ENCODE results near the gene ATG2B.
A peak's percentile ranks its signal among the peaks of the same experiment; 100 is the strongest.

Gene ATG2B

DNA sequence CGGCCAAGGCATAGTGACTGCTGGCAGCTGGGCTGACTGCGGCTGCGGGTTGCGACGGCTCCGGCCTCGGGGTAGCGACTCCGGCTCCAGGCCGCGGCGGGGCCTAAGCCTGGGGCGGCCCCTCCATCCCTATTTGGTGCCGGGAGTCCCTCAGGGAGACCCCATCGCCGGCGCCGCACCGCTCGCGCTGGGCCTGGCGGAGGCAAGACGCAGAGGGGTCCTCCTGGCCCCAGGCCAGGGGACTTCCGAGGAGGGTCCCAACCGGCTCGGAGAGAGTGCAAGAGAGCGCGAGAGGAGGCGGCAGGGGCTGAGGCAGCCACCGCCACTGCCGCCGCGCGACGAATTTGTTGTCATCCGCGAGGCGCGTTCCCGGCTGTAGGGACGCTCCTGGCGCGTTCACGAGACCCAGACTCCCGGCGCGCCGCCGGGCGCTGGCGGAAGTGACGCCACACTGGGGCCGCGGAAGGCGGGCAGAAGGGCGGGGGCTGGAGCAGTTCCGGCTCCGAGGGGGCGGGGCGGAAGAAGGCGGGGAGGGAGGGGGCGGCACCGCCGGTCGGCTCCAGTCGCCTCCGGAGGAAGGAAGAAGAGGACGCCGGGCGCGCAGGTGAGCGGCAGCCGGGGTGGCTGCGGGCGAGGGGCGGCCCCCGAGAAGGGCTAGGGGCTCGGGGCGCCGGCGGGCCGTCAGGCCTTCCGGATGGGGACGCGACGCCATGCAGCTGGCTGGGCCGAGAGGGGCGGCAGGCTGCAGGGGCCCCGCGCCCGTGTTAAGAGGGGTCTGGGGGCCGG, at the start of gene ATG2B, which contains the start of gene GSKIP:
ATG2B (minus strand) TSS at position 377 of the 786 bp plus-strand sequence; CDS start at position 12, 365 bp downstream.
GSKIP (plus strand) TSS at position 562 of the 786 bp plus-strand sequence. CDS start 18,722 bp downstream, outside the sequence.
- DNase-seq (ENCODE audit: low spot score) = peak; percentile 97

DNA sequence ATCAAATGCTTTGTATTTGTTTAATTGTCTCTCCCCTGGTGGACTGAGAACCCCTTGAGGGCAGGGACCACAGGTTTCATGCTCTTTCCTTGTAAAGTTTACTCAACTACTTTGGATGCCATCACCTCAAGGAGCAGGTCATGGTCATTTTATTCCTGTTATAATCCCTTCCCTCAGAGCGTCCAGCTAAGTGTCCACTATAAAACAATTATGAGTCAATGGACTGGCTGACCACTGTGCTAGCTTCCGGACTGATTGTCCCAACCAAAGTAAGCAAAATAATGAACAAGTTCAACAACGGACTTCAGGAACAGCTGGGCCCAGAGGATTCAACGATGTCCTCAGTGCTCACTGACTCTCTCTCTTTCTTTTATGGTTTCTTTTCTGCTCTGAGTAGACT, 47.0 kb upstream of the ATG2B start:
- no peak for DNase-seq (ENCODE audit: low spot score)

DNA sequence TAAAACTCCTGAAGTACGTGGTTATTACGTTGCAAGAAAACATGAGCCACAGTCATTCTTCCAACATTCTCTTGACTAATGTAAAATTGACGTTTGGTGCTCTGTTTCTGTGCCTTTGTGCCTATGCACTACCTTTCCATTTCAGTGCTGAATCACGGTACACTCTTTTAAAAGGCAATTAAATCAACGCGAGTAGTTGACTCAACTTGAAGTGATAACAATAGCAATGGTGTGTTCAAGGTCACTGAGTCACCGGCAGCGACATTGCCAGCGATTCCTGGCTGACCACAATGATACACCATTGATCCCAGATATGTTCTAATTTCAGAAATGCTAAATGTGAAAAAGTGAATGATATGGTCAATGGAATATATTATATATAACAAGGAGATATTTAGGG, 46.6 kb upstream of the ATG2B start:
- DNase-seq (ENCODE audit: low spot score) = no peak

GRCh38 chr14:96408608-96409007, 45.5 kb upstream of the ATG2B start:
- peak; percentile 30 for DNase-seq (ENCODE audit: low spot score)

DNA sequence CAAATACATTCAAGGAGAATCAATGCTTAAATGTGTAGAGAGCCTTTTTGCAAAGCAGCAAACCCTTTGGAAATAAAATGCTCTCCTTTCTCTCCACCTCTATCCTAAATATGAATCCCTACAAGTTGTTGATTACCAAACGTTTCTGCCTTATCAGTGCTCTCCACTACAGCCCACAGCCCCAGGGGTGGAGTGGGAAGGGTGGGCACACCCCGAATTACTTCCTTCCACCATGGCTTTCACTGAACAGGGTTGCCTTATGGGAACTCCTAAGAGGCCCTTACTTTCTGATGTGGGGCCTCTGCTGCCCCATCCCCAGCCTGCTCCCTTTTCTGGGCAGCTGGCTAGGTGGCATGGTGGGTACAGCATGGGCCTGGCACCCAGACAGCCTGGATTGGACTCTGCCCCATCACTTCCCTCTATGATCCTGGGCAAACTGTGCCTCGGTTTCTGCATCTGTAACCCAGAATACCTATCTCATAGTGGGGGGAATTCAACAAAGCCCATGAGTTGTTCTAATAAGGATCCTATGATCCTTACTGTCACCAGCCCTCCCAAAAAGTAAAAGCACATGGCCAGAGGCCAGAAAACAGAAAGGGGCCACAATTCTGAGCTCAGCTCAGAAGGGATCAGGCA, 44.9 kb upstream of the ATG2B start:
- peak; percentile 63 for DNase-seq (ENCODE audit: low spot score)

- DNase-seq (ENCODE audit: low spot score) = peak; percentile 43
Measured at GRCh38 chr14:96405677-96406076, 42.5 kb upstream of the ATG2B start.

DNA sequence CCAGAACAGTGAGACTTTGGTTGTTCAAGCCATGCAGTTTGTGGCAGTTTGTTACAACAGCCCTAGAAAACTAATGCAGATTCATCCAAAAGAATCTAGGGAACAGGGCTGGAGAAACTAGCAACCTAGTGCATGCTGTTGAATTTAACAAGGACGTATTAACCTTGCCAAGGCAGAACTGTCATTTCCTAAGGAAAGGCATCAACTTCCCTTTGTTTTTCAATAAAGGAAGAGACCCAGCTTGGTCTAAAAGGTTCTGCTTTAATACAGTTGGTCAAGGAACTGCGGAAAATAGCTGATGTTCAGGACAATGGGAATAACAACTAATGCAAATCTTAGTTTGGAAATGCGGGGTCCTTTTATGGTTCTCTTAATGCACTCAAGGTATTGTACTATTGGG, 40.3 kb upstream of the ATG2B start:
- no peak for DNase-seq (ENCODE audit: low spot score)

DNA sequence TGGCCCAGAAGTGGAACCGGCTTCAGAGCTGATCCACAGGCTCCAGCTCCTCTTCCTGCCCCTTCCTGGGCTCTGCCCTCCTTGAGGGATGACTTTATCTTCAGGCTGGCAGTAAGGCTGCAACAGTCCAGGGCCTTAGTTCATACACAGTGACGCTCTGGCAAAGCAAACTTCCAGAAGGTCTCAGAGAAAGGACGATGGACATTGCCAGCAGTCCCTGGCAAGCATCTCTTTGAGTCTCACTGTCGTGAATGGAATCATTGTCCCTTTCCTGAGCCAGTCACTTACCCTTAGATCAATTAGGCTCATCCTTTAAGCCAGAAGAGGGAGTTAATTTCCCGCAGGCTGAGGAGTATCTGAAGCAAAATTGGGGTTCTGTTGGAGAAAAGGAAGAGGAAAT, 37.4 kb upstream of the ATG2B start:
- DNase-seq (ENCODE audit: low spot score) = no peak

- DNase-seq (ENCODE audit: low spot score) = no peak
Measured at GRCh38 chr14:96399405-96399804, 36.3 kb upstream of the ATG2B start.

DNA sequence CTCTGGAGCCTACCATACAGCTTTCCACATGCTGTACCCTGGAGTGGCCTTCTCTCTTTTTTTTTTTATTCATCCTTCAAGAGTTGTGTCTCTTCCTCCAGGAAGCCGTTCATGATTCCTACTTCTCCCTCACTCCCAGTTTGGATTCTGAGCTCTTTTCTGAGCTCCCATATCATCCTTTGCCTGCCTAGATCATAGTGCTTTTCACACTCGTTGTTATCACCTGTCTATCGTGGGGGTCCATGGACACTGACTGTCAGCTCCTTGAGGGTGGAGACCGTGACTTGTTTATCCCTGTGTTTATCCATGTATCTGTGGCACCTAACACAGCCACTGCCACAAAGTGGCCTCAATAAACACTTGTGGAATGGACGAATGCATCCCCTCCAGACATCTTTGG, 35.8 kb upstream of the ATG2B start:
- DNase-seq (ENCODE audit: low spot score) = no peak

DNA sequence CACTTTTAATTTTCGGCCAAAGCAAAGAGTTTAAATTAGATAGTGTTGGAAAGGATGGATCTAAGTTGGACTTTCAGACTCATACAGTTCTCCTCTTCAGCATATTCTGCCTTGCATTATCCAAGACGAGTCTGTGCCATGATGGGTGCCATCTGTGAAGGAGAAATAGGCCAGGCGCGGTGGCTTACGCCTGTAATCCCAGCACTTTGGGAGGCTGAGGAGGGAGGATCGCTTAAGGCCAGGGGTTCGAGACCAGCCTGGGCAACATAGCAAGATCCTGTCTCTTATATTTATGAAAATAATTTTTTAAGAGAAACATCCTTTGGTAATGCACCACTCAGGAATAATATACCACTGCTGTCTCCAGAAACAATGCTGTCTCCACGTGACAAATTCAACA, 35.3 kb upstream of the ATG2B start:
- no peak for DNase-seq (ENCODE audit: low spot score)

- DNase-seq (ENCODE audit: low spot score) = no peak
Measured at GRCh38 chr14:96394047-96394815, 31.1 kb upstream of the ATG2B start.

- peak; percentile 23 for DNase-seq (ENCODE audit: low spot score)
Measured at GRCh38 chr14:96393071-96393691, 30.0 kb upstream of the ATG2B start.

- DNase-seq (ENCODE audit: low spot score) = peak; percentile 97
Measured at GRCh38 chr14:96391293-96392118, 28.4 kb upstream of the ATG2B start.

- DNase-seq (ENCODE audit: low spot score) = no peak
Measured at GRCh38 chr14:96390965-96391292, 27.8 kb upstream of the ATG2B start.

DNA sequence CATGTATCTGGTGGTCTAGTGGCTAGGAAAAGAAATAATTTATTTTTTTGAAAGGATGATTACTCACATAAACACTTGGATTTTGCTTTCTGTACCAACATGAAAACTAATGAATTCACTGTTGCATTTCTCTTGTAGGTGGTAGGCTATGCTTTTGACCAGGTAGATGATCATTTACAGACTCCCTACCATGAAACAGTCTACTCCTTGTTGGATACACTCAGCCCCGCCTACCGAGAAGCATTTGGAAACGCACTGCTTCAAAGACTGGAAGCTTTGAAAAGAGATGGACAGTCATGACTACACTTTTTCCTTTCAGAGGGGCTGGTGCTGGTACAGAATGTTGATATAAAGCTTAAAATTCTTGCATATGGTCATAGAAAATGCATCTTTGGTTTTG, 22.2 kb upstream of the ATG2B start:
- DNase-seq (ENCODE audit: low spot score) = no peak

DNA sequence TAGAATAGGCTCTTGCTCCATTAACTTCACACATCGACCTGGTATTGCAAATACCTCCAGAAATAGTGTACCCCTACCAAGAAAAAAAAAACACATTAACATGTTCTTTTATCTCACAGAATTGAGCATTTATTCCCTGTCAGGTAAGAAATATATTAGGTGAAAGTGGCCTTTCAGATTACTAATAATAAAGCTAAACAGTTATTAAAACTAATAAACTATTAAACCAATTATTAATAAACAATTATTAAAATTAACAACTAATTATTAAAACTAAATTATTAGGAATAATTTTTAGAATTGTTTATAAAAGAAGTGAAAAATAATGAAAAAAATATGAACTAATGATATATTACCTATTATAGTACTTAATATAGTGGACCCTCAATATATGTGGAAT, 21.6 kb upstream of the ATG2B start:
- no peak for DNase-seq (ENCODE audit: low spot score)

GRCh38 chr14:96384053-96384452, 20.9 kb upstream of the ATG2B start:
- DNase-seq (ENCODE audit: low spot score) = no peak

DNA sequence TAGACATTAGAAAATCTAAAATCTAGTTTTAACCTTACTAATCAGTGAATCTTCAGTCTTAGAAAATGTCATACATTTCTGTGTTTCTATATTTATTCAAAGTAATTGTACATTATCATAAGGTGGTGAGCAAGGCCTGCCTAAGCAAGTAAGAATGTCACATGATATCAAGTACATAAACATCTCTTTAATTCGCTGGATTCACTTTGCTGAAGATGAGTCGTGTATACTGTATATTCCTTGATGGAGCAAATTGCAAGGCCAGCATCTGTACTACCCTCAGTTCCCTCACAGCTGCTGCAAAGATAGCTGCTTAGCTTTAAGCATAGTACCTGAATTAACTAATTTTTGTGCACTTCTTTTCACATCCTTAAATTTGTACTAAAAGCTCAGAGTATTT, 20.3 kb upstream of the ATG2B start:
- DNase-seq (ENCODE audit: low spot score) = no peak

- no peak for DNase-seq (ENCODE audit: low spot score)
Measured at GRCh38 chr14:96380735-96381134, 17.6 kb upstream of the ATG2B start.

DNA sequence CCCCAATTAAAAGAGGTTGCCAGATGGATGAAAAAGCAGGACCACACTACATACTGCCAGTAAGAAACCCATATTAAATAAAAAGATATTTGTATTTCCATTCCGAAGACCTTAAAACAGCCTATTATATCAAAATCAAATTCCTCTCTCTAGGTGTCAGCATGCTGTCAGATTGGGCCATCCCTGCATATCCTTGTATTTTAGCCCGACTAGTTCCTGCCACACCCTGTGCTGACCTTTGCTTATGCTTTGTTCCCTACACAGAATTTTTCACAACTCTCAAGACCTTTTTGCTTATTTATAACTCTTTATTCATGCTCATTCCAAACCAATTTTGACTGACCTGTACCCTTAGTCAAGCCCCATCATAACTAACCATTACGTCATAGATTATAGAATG, 13.0 kb upstream of the ATG2B start:
- no peak for DNase-seq (ENCODE audit: low spot score)

DNA sequence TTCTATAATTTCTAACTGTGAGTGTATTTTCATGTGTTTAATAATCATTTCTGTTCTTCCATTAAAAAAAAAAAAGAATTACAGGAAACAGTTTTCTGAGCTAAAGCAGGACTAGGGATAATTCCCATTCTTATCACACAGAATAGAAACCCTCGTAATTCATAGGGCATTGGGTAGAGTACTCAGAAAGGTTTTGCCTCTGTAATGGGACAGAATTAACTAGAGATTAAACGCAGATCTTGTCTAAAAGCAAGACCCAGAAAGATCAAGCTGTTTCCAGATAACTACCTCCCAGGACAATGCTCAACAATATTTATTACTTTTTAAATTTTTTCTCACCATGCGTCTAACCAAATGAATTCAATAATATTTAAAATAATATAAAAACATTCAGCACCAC, 10.4 kb upstream of the ATG2B start:
- no peak for DNase-seq (ENCODE audit: low spot score)

All from hematopoietic multipotent progenitor cell treated with erythropoietin and hydrocortisone succinate and interleukin-3 and kit ligand, for 15 days (in vitro differentiated cells).